GM19025 (cell line): Measurements from ENCODE around the gene IPMK.
"Not testable (repeated sequence)": the region's sequence is repeated elsewhere in the genome, so short reads cannot be mapped to it uniquely, and the experiment has no call there.

Experiments
- ATAC-seq: cut with Tn5 transposase; IDR thresholded peaks from one replicate; pipeline ENCODE4 v1.9.1; 2021; ENCODE audit warnings: mild to moderate bottlenecking, low read depth, moderate library complexity; ENCODE audit not compliant: unreplicated experiment

IPMK gene

GRCh38 chr10:58229856-58230255, 37.8 kb downstream of the IPMK start:
- ATAC-seq = not testable (repeated sequence)

- ATAC-seq = no peak
Observed at GRCh38 chr10:58225654-58226053, 42.0 kb downstream of the IPMK start.

- no peak for ATAC-seq
Observed at GRCh38 chr10:58220769-58221451, 46.8 kb downstream of the IPMK start.

GRCh38 chr10:58219875-58220274, 47.8 kb downstream of the IPMK start:
- no peak for ATAC-seq

- ATAC-seq = no peak
Observed at GRCh38 chr10:58217612-58218011, 50.1 kb downstream of the IPMK start.

- no peak for ATAC-seq
Observed at GRCh38 chr10:58212622-58213021, 55.1 kb downstream of the IPMK start.

GRCh38 chr10:58210160-58210559, 57.5 kb downstream of the IPMK start:
- ATAC-seq = no peak

- ATAC-seq = no peak
Observed at GRCh38 chr10:58209669-58210068, 58.0 kb downstream of the IPMK start.

GRCh38 chr10:58206251-58206650, 61.4 kb downstream of the IPMK start:
- ATAC-seq = no peak

GRCh38 chr10:58201704-58202103, 66.0 kb downstream of the IPMK start:
- peak; percentile 70 for ATAC-seq

- ATAC-seq = no peak
Observed at GRCh38 chr10:58189269-58189668, 78.4 kb downstream of the IPMK start.

GRCh38 chr10:58184120-58184670, 83.5 kb downstream of the IPMK start:
- no peak for ATAC-seq

GRCh38 chr10:58180666-58181065, 87.0 kb downstream of the IPMK start:
- ATAC-seq = no peak

- ATAC-seq = no peak
Observed at GRCh38 chr10:58179238-58179637, 88.5 kb downstream of the IPMK start.

GRCh38 chr10:58178811-58179210, 88.9 kb downstream of the IPMK start:
- ATAC-seq = no peak

- ATAC-seq = no peak
Observed at GRCh38 chr10:58177362-58177947, 90.2 kb downstream of the IPMK start.

- ATAC-seq = no peak
Observed at GRCh38 chr10:58175990-58176900, 91.4 kb downstream of the IPMK start.

- no peak for ATAC-seq
Observed at GRCh38 chr10:58174831-58175230, 92.9 kb downstream of the IPMK start.

GRCh38 chr10:58173391-58173790, 94.3 kb downstream of the IPMK start:
- ATAC-seq = no peak

GRCh38 chr10:58171146-58171545, 96.5 kb downstream of the IPMK start:
- no peak for ATAC-seq

- no peak for ATAC-seq
Observed at GRCh38 chr10:58164517-58164916, 103.2 kb downstream of the IPMK start.
